Pancreas (tissue), 10 donors: ENCODE measurements around the gene NEFH. TPM values are rescaled to one million over a fixed set of nuclear protein-coding genes. Genes with fewer than 3 reads are reported as not detected.

Experiments
- ATAC-seq, 4 donors: fragments of 200-7000 bp; cut with Tn5 transposase; one replicate each; pipeline versions ENCODE4 v1.8.0 to v1.9.1; 2020; ENCODE audit warnings: mild to moderate bottlenecking in 4 of 4, moderate library complexity in 4 of 4
- DNase-seq, 6 donors: peaks; one replicate each; pipeline ENCODE4 v3.0.0-alpha.2; 2020
- FAIRE-seq: peaks from 2 replicates; lab custom pipeline; 2012; peaks lifted over from hg19 to GRCh38; lab: Jason Lieb, UNC
- H3K27ac ChIP-seq, 4 donors: fragments of 200-600 bp; sonication (generic); 1 replicate in 3 of 4; 2 replicates in 1 of 4; pipeline versions ENCODE4 v1.5.0 to v1.8.0; 2020
- H3K27me3 ChIP-seq, 4 donors: fragments of 200-600 bp; one replicate each; pipeline ENCODE4 v1.8.0; 2021
- H3K36me3 ChIP-seq, 3 donors: fragments of 200-600 bp; sonication (generic) in 1 of 3; one replicate each; pipeline versions ENCODE4 v1.5.0 to v1.8.0; 2020 to 2021
- H3K4me1 ChIP-seq, 3 donors: fragments of 200-600 bp; one replicate each; pipeline ENCODE4 v1.8.0; 2021
- H3K4me3 ChIP-seq, 4 donors: fragments of 200-600 bp; sonication (generic) in 2 of 4; one replicate each; pipeline versions ENCODE4 v1.5.0 to v1.8.0; 2020 to 2021
- H3K9me3 ChIP-seq, 4 donors: fragments of 200-600 bp; one replicate each; pipeline ENCODE4 v1.8.0; 2021
- CTCF ChIP-seq, 4 donors: fragments of 200-600 bp; sonication (generic) in 3 of 4; IDR thresholded peaks; one replicate each; pipeline versions ENCODE4 v1.5.0 to v1.8.0; 2021; ENCODE audit warnings: antibody characterized with exemption in 4 of 4
- WGBS, 2 donors: extraction: QIAGEN DNeasy Blood & Tissue Kit; methylation state at CpG; one replicate each; pipeline ENCODE4 v1.1.7; 2013; 5-methylcytosine and 5-hydroxymethylcytosine counted together
- intact Hi-C, 3 donors: fragments of 100-400 bp; cut with DNase I; formaldehyde crosslinking; loops; one replicate each; pipeline versions ENCODE4 v1.11.1 to v1.14.2; 2022
- polyA plus RNA-seq, 2 donors: library from polyadenylated mRNA; stranded (reverse); fragments of 200-250 nt; gene quantifications; one replicate each; pipeline ENCODE4 v1.2.3, GENCODE V29; 2013
- total RNA-seq, 6 donors: library from RNA; stranded (reverse); fragmentation: NEBNext Ultra II Directional in 4 of 6; extraction: Animal tissue kit (Norgen Biotek cat#: 25700) in 4 of 6; gene quantifications; one replicate each; pipeline versions ENCODE4 v1.2.1 to v1.2.4, GENCODE V29; 2021 to 2023
- donor health status: healthy with polysubstance abuse.
- donor health status: DM: no; HTN: no; CAD: no; lungs with moderate emphysema.
- donor health status: DM: no; HTN: no; CAD: no.
- donor health status: control.
- donor health status: control.
- donor health status: Bipolar disorder and iron deficiency.
- donor health status: DM: yes; HTN: yes; CAD: no.
- donor health status: DM: no; HTN: no; CAD: no.
- donor health status: DM: no; HTN: no; CAD: no.
- donor health status: DM: yes; HTN: yes; CAD: no.

Gene NEFH
- total and polyA plus RNA-seq, 8 donors = 0.05 to 0.99 (median 0.19) TPM

GRCh38 chr22:29461263-29461662 is 18.8 kb upstream of the NEFH start:
- intact Hi-C loops = no loop called here
- FAIRE-seq (no peak), DNase-seq (no peak), ATAC-seq (no peak)
- Histone ChIP-seq H3K4me1 (no peaks in the 10 kb centered on the region), H3K4me3 (no peak overlapping the region), H3K27me3 (no peaks in the 10 kb centered on the region), H3K36me3 (no peaks in the 10 kb centered on the region), H3K9me3 (no peaks in the 10 kb centered on the region), H3K27ac (no peak overlapping the region)
- no peak for TF ChIP-seq CTCF (IDR thresholded peaks at IDR 0.05)
- WGBS, 2 donors = 85 to 93% methylated on average over 5 of the region's 5 CpGs

GRCh38 chr22:29463629-29464028 is 16.4 kb upstream of the NEFH start:
- intact Hi-C loops = no loop called here
- TF ChIP-seq CTCF (IDR thresholded peaks at IDR 0.05) = no peak
- H3K4me1 ChIP-seq = no peaks in the 10 kb centered on the region
- H3K27me3 ChIP-seq = no peaks in the 10 kb centered on the region
- H3K36me3 ChIP-seq = no peaks in the 10 kb centered on the region
- no peaks in the 10 kb centered on the region for H3K9me3 ChIP-seq
- DNase-seq (no peak), FAIRE-seq (no peak), ATAC-seq (no peak)
- no peak overlapping the region for H3K27ac ChIP-seq
- WGBS, 2 donors = 91 to 93% methylated on average over 7 of the region's 7 CpGs
- H3K4me3 ChIP-seq = no peak overlapping the region

DNA sequence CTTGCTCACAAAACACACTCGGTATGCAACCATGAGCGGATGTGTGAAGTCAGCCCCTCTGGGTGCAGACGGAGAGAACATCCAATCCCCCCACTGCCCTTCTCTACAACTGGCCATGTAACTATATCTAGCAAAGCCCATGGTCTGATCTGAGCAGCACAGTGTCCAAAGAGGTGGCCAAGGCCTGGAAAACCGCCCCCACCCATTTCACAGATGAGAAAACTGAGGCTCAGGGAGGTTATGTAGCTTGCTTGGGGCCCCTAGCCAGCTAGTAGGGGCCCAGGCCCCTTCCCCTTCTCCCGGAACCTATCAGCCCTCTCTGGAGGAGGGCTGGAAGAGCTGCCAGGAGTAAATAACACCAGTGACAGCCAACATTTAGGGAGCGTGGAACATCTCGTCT is 15.4 kb upstream of the NEFH start:
- H3K36me3 ChIP-seq = no peaks in the 10 kb centered on the region
- no peaks in the 10 kb centered on the region for H3K9me3 ChIP-seq
- FAIRE-seq (no peak), ATAC-seq (no peak), DNase-seq (no peak)
- 77% methylated on average over 7 of the region's 7 CpGs for WGBS, 2 donors
- intact Hi-C loops = no loop called here
- TF ChIP-seq CTCF (IDR thresholded peaks at IDR 0.05) = no peak
- no peaks in the 10 kb centered on the region for H3K27me3 ChIP-seq
- H3K4me3 ChIP-seq = no peak overlapping the region
- no peaks in the 10 kb centered on the region for H3K4me1 ChIP-seq
- H3K27ac ChIP-seq = no peak overlapping the region

DNA sequence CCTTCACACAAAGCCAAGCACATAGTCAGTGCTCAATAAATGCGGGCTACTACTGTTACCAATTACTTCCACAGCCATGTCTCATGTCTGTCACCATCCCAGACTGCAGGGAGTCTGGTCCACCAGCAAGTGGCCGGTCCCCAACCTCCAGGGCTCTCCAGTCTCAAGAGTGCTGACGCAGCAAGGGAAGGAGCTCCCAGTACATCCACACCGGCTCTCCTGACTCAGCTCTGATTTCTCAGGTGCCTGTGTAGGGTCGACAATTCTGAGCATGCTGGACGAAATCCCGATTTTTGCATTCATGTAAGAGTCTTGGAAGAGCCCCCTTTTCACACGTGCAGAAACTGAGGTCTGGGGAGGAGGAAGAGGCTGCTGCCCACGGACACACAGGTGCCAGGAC is 10.3 kb upstream of the NEFH start:
- 49 to 54% methylated on average over 9 of the region's 9 CpGs for WGBS, 2 donors
- Histone ChIP-seq H3K27me3 (peaks cover 0 to 3% (median 0%) of the 10 kb centered on the region in 4 donors), H3K27ac (no peak overlapping the region), H3K4me1 (no peaks in the 10 kb centered on the region), H3K9me3 (no peaks in the 10 kb centered on the region), H3K4me3 (peak overlapping the region in 2 of 4 donors; percentile 22 to 36), H3K36me3 (no peaks in the 10 kb centered on the region)
- intact Hi-C loops = no loop called here
- FAIRE-seq (no peak), ATAC-seq (peak; percentile 27 to 47 (median 40)), DNase-seq (no peak)
- no peak for TF ChIP-seq CTCF (IDR thresholded peaks at IDR 0.05)

GRCh38 chr22:29470159-29470855 is 9.7 kb upstream of the NEFH start:
- 16% methylated on average over 48 to 54 of the region's 54 CpGs for WGBS, 2 donors
- Histone ChIP-seq H3K4me1 (no peaks in the 10 kb centered on the region), H3K36me3 (no peaks in the 10 kb centered on the region), H3K4me3 (peak overlapping the region in 2 of 4 donors; percentile 22 to 36), H3K9me3 (no peaks in the 10 kb centered on the region), H3K27ac (no peak overlapping the region), H3K27me3 (peaks cover 0 to 3% (median 0%) of the 10 kb centered on the region in 4 donors)
- TF ChIP-seq CTCF (IDR thresholded peaks at IDR 0.05) = peak; percentile 70 to 84 (median 78)
- intact Hi-C loops = no loop called here
- DNase-seq (peak in 5 of 6 donors; percentile 41 to 89 (median 71)), FAIRE-seq (no peak), ATAC-seq (peak; percentile 92 to 96 (median 94))
